GM12878 (cell line): ENCODE measurements around the gene INPP5D. TPM values are rescaled to one million over a fixed set of nuclear protein-coding genes. Genes with fewer than 3 reads are reported as not detected.

ENCODE experiments used
- ATAC-seq: fragments of 200-7000 bp; cut with Tn5 transposase; 3 replicates; pipeline ENCODE4 v1.9.1; 2020; ENCODE audit warnings: mild to moderate bottlenecking, moderate library complexity
- BruUV-seq: library from RNA; stranded (reverse); fragments of 400-500 nt; replicated peaks from 2 replicates; lab custom pipeline; 2021; lab: Mats Ljungman, UMichigan
- CTCF ChIA-PET: fragments of 300-600 bp; sonication (Branson Sonifier 250); formaldehyde crosslinking; extraction: SDS; loops from one replicate; lab custom pipeline; 2021; ENCODE audit warnings: inconsistent platforms; lab: Yijun Ruan, JAX
- POLR2A ChIA-PET: fragments of 350-600 bp; formaldehyde crosslinking; extraction: SDS; loops from one replicate; lab custom pipeline; 2021; ENCODE audit warnings: inconsistent platforms; lab: Charles Lee
- RAD21 ChIA-PET: fragments of 300-600 bp; sonication (Branson Sonifier 250); formaldehyde crosslinking; loops from one replicate; lab custom pipeline; 2023; ENCODE audit warnings: antibody characterized with exemption; ENCODE audit not compliant: unreplicated experiment; lab: Charles Lee
- SMC1A ChIA-PET: fragments of 300-600 bp; sonication (Branson Sonifier 250); formaldehyde crosslinking; loops from one replicate; lab custom pipeline; 2023; ENCODE audit not compliant: unreplicated experiment, uncharacterized antibody; lab: Charles Lee
- DNase-seq: peaks from one replicate; pipeline ENCODE4 v3.0.0-alpha.2; 2011; ENCODE audit warnings: low read depth, low spot score
- FAIRE-seq: peaks from 3 replicates; lab custom pipeline; 2011; peaks lifted over from hg19 to GRCh38; lab: Jason Lieb, UNC
- H2AFZ ChIP-seq: 2 replicates; pipeline ENCODE4 v1.6.0; 2011; ENCODE audit warnings: low read depth, low read length, control low read depth; ENCODE audit not compliant: control insufficient read depth
- H3K27ac ChIP-seq: 2 replicates; pipeline ENCODE4 v1.5.1; 2011; ENCODE audit warnings: control low read depth; ENCODE audit not compliant: control insufficient read depth, insufficient read depth
- H3K27me3 ChIP-seq, 2 experiments: replicated peaks in 1 of 2; 2 replicates each; pipeline versions ENCODE4 v1.6.0 to v1.6.1; 2011; ENCODE audit warnings: low read length in 1 of 2; ENCODE audit not compliant: control insufficient read depth in 2 of 2, insufficient read depth in 2 of 2
- H3K36me3 ChIP-seq, 2 experiments: 2 replicates each; pipeline ENCODE4 v1.5.1; 2011; ENCODE audit warnings: low read length in 1 of 2; ENCODE audit not compliant: control insufficient read depth in 2 of 2, insufficient read depth in 2 of 2
- H3K4me1 ChIP-seq: 2 replicates; pipeline ENCODE4 v1.6.1; 2011; ENCODE audit warnings: mild to moderate bottlenecking, low read length, moderate library complexity, mixed read lengths; ENCODE audit not compliant: control insufficient read depth, insufficient read depth
- H3K4me2 ChIP-seq: 2 replicates; pipeline ENCODE4 v1.6.0; 2011; ENCODE audit warnings: control low read depth; ENCODE audit not compliant: control insufficient read depth, insufficient read depth
- H3K4me3 ChIP-seq: fragments of 200-600 bp; sonication (generic); 2 replicates; pipeline ENCODE4 v1.5.1; 2016
- H3K79me2 ChIP-seq: 2 replicates; pipeline ENCODE4 v1.6.0; 2011; ENCODE audit warnings: low read length; ENCODE audit not compliant: control insufficient read depth, insufficient read depth
- H3K9ac ChIP-seq: 2 replicates; pipeline ENCODE4 v1.8.0; 2011; ENCODE audit warnings: low read length, control low read depth, mixed read lengths; ENCODE audit not compliant: control insufficient read depth, insufficient read depth
- H3K9me3 ChIP-seq: replicated peaks from 3 replicates; pipeline ENCODE4 v1.5.1; 2011; ENCODE audit warnings: mild to moderate bottlenecking, low read length; ENCODE audit not compliant: control insufficient read depth, insufficient read depth
- H4K20me1 ChIP-seq: 2 replicates; pipeline ENCODE4 v1.6.0; 2011; ENCODE audit not compliant: control insufficient read depth, insufficient read depth
- EGR1 ChIP-seq, 2 experiments: IDR thresholded peaks; 1 replicate in 1 of 2; 2 replicates in 1 of 2; pipeline ENCODE4 v1.6.1; 2011 to 2012; ENCODE audit warnings: low read depth in 2 of 2, low read length in 2 of 2, borderline replicate concordance in 1 of 2, mild to moderate bottlenecking in 1 of 2, moderate library complexity in 1 of 2
- MTA3 ChIP-seq: IDR thresholded peaks from 2 replicates; pipeline ENCODE4 v1.6.1; 2012; ENCODE audit warnings: low read length, inconsistent platforms, borderline replicate concordance
- RBBP5 ChIP-seq: fragments of 200-600 bp; sonication (generic); conservative IDR thresholded peaks from 2 replicates; pipeline ENCODE4 v1.6.1; 2016
- WGBS: methylation state at CpG from one replicate; pipeline ENCODE4 v1.1.6; 2016; ENCODE audit warnings: low lambda C conversion rate; ENCODE audit not compliant: insufficient replicate concordance, insufficient coverage; ENCODE audit errors: missing lambda C conversion rate; 5-methylcytosine and 5-hydroxymethylcytosine counted together
- in situ Hi-C: fragments of 300-500 bp; cut with MboI; formaldehyde crosslinking; loops from 9 replicates; pipeline ENCODE4 v1.14.3; 2018; ENCODE audit warnings: mixed read lengths
- intact Hi-C: fragments of 100-400 bp; cut with micrococcal nuclease; formaldehyde crosslinking; loops from one replicate; pipeline ENCODE4 v1.14.2; 2022; ENCODE audit not compliant: unreplicated experiment
- polyA plus RNA-seq, 11 experiments: library from polyadenylated mRNA; depleted of rRNA in 4 of 11; unstranded in 6 of 11; stranded (reverse) in 5 of 11; fragments of >200 nt; fragmentation: Nextera tagmentation in 4 of 11; fragmentation: Illumina TruSeq in 1 of 11; extraction: Ambion mirVana in 4 of 11; extraction: Trizol in 1 of 11; gene quantifications; 1 replicate in 1 of 11; 2 replicates in 10 of 11; pipeline versions ENCODE4 v1.2.1 to v1.2.3, GENCODE V29; 2011 to 2016; ENCODE audit warnings: inconsistent platforms in 2 of 11, missing spikeins in 2 of 11, low read depth in 1 of 11
- total RNA-seq, 4 experiments: library from RNA; depleted of rRNA in 3 of 4; stranded (reverse); fragments of >200 nt in 3 of 4; fragmentation: Illumina TruSeq in 1 of 4; extraction: Trizol in 1 of 4; gene quantifications; 2 replicates each; pipeline versions ENCODE4 v1.2.1 to v1.2.3, GENCODE V29; 2013 to 2021
- TF ChIP-seq, protein P1 (sequence below): fragments of 150-350 bp; IDR thresholded peaks from 2 replicates; pipeline ENCODE4 v1.6.1; 2014; ENCODE audit warnings: mild to moderate bottlenecking, low read depth, low read length
- TF ChIP-seq, protein P2 (sequence below): IDR thresholded peaks from 2 replicates; pipeline ENCODE4 v1.6.1; 2012; ENCODE audit warnings: low read depth, low read length, improper control_type of control experiment

INPP5D gene
- total and polyA plus RNA-seq, 10 of the 15 experiments (the other 5 are each of a cell fraction or from before 2014, with no cell fraction given): 11.8 to 139 (median 88.8) TPM

DNA sequence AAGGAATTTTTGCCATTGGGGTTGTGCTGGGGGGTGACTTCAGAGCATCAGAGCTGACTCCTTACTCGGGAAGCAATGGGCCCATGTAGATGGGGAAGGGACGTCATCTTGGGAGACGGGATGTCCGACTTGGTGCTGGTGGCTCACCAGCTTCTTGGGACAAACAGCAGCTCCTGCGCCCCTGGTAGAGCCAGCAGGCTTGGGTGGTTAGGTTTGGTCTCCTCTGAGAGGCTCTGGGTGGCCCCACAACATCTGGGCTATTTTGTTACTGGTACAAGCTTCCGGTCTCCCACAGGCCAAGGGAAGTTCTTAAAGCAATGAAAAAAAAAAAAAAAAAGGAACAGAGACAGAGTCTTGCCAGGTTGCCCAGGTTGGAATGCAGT is 48.9 kb upstream of the INPP5D start:
- DNase-seq (no peak), FAIRE-seq (no peak), ATAC-seq (no peak)
- no peaks in the 10 kb centered on the region for H4K20me1 ChIP-seq
- no peak overlapping the region for H3K9ac ChIP-seq
- POLR2A ChIA-PET: no interaction called here
- no peak for TF ChIP-seq EGR1 (IDR thresholded peaks at IDR 0.05; ENCODE audit: borderline replicate concordance in 1 of 2, low read depth in 2 of 2, low read length in 2 of 2)
- no peak for TF ChIP-seq MTA3
- TF ChIP-seq, protein P1, sequence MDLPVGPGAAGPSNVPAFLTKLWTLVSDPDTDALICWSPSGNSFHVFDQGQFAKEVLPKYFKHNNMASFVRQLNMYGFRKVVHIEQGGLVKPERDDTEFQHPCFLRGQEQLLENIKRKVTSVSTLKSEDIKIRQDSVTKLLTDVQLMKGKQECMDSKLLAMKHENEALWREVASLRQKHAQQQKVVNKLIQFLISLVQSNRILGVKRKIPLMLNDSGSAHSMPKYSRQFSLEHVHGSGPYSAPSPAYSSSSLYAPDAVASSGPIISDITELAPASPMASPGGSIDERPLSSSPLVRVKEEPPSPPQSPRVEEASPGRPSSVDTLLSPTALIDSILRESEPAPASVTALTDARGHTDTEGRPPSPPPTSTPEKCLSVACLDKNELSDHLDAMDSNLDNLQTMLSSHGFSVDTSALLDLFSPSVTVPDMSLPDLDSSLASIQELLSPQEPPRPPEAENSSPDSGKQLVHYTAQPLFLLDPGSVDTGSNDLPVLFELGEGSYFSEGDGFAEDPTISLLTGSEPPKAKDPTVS: no peak
- no peak for TF ChIP-seq RBBP5
- TF ChIP-seq, protein P2, sequence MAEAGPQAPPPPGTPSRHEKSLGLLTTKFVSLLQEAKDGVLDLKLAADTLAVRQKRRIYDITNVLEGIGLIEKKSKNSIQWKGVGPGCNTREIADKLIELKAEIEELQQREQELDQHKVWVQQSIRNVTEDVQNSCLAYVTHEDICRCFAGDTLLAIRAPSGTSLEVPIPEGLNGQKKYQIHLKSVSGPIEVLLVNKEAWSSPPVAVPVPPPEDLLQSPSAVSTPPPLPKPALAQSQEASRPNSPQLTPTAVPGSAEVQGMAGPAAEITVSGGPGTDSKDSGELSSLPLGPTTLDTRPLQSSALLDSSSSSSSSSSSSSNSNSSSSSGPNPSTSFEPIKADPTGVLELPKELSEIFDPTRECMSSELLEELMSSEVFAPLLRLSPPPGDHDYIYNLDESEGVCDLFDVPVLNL: no peak
- H3K27ac ChIP-seq: no peak overlapping the region
- in situ Hi-C loops (no loop called here), intact Hi-C loops (no loop called here)
- no peaks in the 10 kb centered on the region for H3K27me3 ChIP-seq
- H3K9me3 ChIP-seq: no peaks in the 10 kb centered on the region
- H3K4me2 ChIP-seq: no peak overlapping the region
- RAD21 ChIA-PET: interaction anchor here (0.7 kb wide), 1 partner anchor 34 kb away, joined by 3 read pairs; no protein-coding TSS in a partner anchor
- 31% methylated on average over 6 of the region's 6 CpGs for WGBS
- H3K4me1 ChIP-seq: no peaks in the 10 kb centered on the region; the same call in 1 of the 2 replicates
- no peaks in the 10 kb centered on the region for H3K36me3 ChIP-seq
- H3K79me2 ChIP-seq: no peaks in the 10 kb centered on the region
- BruUV-seq: no TSS peak
- CTCF ChIA-PET: no interaction called here
- H3K4me3 ChIP-seq: no peak overlapping the region
- no peak overlapping the region for H2AFZ ChIP-seq
- SMC1A ChIA-PET: no interaction called here
